Epidermal melanocyte (primary cell): ENCODE data around the gene TOM1L1.

Experiments
- DNase-seq: peaks from one replicate; pipeline ENCODE4 v3.0.0; 2011; ENCODE audit warnings: low spot score; ENCODE audit not compliant: insufficient read length

The TOM1L1 gene

DNA sequence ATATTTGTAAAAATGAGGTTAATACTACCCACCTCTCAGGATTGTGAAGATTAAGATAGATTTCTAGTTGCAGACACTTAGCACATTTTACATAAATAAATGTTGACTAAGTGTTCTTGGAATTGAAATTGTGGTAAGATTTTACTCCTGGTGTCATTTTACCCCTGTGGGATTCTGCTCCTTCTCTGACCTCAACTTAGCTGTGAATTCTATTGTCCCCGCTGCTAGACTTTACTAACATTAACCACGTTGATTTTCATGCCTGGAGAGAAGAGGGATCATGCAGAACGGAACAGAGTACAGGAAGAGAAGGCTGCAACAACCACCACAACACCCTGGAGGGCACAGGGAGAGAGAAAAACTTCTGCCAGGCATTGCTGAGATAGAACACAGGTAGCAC is 2.1 kb upstream of the TOM1L1 start:
- no peak for DNase-seq

- DNase-seq: no peak
Measured at GRCh38 chr17:54899201-54899600, 1.5 kb upstream of the TOM1L1 start.

GRCh38 chr17:54899721-54900456 is 763 bp upstream of the TOM1L1 start:
- DNase-seq: no peak

GRCh38 chr17:54901230-54901822 is 674 bp downstream of the TOM1L1 start:
- DNase-seq: no peak

DNA sequence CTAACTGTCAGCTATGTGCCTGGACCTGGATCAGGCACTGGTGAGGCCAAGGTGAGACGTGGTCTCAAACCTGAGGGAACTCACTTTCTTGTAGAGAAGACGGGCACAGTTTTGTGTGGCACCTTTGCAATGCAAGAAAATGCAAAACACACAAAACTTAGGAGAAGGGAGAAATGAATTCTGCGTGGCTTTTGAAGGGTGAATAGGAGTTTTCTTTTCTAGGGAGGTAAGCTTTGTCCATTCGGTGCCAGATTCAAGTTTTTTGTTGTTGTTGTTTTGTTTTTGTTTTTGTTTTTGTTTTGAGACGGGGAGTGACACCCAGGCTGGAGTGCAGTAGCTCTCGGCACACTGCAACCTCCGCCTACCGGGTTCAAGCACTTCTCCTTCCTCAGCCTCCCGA is 1.4 kb downstream of the TOM1L1 start:
- no peak for DNase-seq

- DNase-seq: no peak
Measured at GRCh38 chr17:54902611-54903010, 2.0 kb downstream of the TOM1L1 start.

DNA sequence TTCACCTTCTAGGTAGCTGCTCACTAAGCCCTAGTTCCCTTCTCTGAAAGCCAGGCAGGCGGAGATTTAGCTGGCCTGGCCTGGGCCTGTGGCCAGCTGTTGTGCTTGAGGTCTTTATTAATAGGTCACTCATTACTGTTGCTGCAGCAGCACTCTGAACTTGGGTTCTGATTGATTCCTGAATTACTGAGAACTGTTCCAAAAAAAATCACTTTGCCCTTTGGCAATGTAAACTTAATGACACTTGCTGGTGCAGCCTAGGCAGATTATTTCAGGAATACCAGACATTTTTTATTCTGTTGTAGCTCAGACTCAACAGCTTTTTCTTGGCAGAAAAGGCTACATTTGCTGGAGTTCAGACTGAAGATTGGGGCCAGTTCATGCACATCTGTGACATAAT is 2.7 kb downstream of the TOM1L1 start:
- DNase-seq: no peak

DNA sequence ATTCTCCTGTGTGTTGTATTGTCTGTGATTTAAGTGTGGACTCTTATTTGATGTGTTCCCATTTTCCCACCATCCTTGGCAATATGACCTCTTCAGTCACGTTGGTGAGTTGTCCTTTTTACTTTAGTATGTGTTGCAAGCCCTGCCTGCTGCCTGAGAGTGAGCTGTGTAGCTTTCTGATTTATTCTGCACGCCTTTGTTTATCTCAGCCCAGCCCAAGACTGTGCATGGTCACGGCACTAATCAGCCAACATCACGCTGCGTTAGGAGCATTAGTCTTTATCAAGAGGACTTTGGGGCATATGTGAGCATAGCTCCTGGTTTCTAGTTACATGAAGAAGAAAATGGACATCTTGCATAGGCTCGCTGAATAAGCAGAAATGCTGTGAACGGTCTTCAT is 6.0 kb downstream of the TOM1L1 start:
- DNase-seq: no peak

DNA sequence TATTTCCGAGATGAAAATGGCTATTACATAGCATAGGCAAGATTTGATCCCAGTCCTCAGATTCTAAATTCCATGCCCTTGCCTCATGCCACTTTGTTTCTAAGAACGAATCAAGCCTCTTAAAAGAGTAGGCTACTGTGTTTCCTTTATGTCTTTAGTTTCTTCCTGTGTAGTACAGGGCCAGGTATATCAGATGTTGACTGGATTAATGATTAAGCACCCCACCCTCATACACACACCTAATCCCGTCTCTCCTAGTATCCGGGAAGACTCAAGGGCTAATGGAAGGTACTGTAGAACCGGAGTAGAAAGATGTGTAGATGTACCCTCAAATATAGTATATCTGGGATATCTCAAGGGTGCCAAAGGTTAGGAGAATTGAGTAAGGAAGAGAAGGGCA is 6.7 kb downstream of the TOM1L1 start:
- DNase-seq: no peak

DNA sequence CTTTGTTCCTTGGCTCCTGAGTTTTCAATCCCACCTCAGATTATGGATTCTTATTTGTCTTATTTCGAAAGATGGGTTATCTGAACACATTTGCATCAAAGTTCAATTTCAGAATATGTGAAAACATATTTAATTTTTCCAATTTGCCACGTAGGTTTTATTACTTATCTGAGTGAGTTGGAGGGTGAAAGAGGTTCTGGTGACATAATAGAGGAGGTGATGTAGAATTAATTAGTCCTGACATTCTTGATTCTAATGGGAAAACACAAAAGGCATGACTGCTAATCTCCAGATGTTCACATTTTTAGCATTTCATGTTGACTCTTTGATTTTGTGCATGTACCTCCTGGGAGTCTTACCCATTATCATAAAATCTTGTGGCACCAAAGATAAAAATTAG is 9.1 kb downstream of the TOM1L1 start:
- DNase-seq: no peak

DNA sequence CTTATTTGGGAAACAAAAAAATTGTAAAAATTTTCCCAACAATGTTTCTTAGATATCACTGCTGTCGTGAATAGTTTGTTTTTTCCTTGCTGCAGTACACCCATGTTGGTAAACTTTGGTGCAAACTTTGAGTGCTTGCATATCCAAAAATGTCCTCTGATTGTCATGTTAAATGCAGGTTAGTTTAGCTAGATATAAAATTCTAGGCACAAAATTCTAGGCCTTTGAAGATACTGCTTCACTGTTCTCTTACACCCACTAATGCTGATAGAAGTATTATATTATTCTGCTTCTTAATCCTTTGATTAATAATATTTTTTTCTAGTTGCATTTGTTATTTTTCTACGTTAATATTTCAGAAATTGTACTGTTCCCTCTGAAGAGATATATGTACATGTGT is 16.1 kb downstream of the TOM1L1 start:
- no peak for DNase-seq

DNA sequence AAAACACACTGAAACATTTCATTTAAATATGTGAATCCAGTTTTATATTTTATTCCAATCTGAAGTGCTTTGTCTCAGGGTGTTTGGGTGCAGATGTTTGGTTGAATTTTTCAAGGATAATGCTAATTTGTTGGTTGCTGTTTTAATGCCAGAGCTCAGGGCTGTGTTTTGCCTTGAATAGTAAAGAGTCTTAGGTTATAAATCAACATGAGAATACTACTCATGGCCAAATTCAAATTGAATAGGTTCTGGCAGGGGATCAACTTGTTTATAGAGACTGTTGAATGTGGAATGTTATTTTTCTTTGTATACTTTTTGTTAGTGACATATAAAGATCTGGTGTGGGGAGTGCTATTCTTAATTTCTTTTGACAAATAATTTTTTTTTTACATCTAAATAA is 18.8 kb downstream of the TOM1L1 start:
- DNase-seq: no peak

DNA sequence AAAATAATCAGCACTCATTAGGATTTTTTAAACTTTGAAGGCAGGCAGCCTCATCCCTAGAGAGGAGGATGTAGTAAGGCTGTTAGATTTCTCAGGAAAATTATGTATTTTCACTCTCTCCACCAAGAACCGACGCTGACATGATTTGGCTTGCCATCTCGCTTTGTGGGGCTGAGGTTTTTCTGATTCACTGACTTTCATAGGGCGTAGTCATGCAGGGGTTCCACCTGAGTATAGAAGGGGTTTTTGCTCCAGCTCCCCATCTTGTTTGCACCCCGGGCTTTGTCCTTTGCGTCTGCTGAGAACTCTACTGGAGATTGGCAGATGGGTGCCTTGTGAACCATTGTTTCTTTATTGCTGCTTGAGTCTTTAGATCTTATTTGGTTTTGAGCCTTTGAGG is 20.2 kb downstream of the TOM1L1 start:
- no peak for DNase-seq

GRCh38 chr17:54924405-54924804 is 23.8 kb downstream of the TOM1L1 start:
- DNase-seq: no peak

DNA sequence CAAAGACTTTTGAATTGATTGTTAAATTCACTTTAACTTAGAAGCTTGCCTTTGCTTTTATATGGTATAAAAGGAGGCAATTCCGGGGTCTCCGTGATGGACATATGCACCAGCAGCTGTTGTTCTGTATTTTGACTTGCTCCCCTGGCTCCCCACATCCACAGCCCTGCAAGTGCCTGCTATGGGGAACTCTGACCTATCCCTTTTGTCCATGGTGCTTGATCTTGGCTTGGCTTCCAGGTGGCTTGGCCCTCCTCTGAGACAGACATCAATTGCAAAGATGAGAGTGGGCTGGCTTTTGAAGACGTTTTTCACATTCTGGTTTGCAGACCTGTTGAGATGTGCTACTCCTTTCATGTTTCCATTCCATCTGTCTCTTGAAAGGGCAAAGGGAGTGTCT is 26.9 kb downstream of the TOM1L1 start:
- DNase-seq: no peak

DNA sequence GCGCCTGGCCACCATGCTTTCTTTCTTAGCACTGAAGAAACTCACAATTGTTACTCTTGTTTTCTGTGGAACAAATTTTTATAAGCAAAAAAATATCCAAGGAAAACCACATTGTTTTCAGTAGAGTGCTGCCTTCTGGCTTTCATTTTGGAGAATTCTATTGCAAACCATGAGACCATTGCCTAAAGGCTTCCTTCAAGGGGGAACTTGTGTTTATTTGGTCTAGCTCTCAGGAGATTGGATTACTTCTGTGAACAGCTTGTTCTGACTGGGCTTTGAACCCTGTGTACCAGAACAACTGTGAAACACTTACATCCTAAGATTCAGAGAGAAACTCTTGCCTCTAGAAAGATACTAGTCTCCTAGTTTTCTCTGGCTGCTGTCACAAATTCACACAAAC is 32.1 kb downstream of the TOM1L1 start:
- DNase-seq: no peak

- DNase-seq: no peak
Measured at GRCh38 chr17:54933921-54934320, 33.3 kb downstream of the TOM1L1 start.

DNA sequence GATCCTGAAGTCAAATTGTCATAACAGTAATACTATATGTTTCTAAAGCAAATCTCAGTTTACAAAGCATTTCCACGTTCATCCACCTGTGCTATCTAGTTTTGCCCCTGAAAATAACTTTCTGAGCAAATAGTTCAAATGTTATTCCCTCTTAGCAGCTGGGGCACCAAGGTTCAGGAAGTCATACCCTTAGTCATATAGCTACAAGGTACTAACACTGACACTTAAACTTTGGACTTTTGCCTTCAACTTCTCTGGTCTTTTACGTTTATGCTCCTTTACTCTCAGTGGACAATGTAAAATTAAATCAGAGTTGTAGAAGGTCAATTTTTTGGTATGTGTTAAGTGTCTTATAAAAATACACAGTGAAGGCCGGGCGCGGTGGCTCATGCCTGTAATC is 34.8 kb downstream of the TOM1L1 start:
- DNase-seq: no peak

- no peak for DNase-seq
Measured at GRCh38 chr17:54937018-54937417, 36.4 kb downstream of the TOM1L1 start.

DNA sequence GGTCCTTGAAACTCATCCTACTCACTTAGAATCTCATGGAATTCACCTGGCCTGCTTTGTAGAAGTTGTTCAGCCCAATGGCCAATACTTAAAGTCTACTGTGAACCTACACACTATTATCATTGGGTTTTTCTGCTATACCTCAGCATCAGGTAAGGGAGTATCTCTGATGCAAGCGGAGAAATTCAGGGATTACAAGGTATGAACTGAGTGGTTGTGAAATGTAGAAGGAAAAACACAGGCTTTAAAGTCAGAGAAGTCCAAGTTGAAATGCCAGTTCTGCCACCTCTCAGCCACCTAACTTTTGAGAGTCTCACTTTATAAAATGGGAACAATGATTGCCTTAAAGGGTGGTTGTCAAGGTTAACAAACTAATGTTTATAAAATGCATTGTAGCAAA is 36.8 kb downstream of the TOM1L1 start:
- DNase-seq: no peak

DNA sequence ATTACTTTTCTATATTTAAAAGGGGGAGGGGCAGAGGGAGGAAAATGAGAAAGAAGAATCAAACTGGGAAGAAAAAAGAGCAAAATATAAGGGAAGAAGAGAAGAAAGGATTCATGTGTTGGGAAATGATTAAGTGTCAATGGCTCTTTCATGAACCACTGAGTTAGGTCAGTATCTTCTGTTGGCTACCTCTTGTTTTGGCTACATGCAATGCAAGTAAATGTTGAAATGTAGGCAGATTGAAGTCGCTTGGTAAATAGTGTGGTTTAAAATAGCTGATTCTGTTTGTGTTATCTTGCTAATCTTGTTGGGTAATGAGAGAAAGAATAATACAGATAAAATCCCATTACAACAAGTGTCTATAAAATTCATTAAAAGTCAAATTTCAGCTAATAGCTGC is 40.6 kb downstream of the TOM1L1 start:
- no peak for DNase-seq

DNA sequence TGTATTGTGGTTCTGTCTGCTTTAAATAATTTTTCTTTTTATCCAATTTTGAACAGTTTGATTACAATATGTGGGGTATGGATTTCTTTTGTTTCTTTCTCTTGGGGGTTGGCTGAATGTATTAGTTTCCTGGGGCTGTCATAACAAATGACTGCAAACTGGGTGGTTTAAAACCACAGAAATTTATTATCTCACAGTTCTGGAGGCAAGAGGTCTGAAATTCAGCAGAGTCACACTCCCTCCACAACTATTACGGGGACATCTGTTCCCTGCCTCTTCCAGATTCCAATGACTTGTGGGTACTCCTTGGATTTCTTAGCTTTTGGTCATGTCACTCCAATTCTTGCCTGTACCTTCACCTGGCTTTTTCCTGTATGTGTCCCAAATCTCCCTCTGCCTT is 44.1 kb downstream of the TOM1L1 start:
- DNase-seq: no peak

GRCh38 chr17:54945231-54945630 is 44.6 kb downstream of the TOM1L1 start:
- DNase-seq: no peak

- no peak for DNase-seq
Measured at GRCh38 chr17:54945671-54946070, 45.0 kb downstream of the TOM1L1 start.
